GM12865 (cell line): ENCODE results near the gene URGCP.
"Not testable (repeated sequence)": the region's sequence is repeated elsewhere in the genome, so short reads cannot be mapped to it uniquely, and the experiment has no call there.

Experiments
- DNase-seq: peaks from one replicate; pipeline ENCODE4 v3.0.0; 2010; ENCODE audit warnings: low read depth
- H3K4me3 ChIP-seq: 2 replicates; pipeline ENCODE4 v1.5.1; 2011; ENCODE audit warnings: mild to moderate bottlenecking, low read depth, low read length, control low read depth
- TF ChIP-seq, protein P1 (sequence below): IDR thresholded peaks from 2 replicates; pipeline ENCODE4 v1.5.1; 2011; ENCODE audit warnings: low read length, control low read depth, low read depth, inconsistent platforms; ENCODE audit not compliant: insufficient read depth; ENCODE audit errors: missing control alignments

Gene URGCP

DNA sequence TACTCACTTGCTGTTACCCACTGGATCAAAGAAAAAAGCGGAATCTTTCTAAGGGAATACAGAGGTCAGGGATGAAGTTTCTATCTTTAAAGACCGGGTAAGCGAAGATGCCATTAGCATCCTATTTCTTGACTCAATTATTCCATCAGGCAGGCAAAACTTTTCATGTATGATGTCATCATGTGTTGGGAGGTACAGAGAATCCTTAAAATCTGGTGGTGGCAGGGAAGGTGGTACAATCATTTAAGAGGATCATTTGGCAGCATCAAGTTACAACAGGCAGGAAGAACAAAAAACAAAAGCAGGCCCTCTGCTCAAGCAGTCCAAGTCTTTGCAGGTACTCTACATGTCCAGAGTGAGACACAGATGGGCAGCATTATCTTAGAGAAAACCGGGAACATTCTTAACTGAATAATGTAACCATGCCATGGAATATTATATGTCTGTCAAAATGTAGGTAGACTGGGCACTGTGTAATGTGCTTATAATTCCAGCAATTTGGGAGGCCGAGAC lies 3.8 kb downstream of the URGCP start:
- TF ChIP-seq, protein P1, sequence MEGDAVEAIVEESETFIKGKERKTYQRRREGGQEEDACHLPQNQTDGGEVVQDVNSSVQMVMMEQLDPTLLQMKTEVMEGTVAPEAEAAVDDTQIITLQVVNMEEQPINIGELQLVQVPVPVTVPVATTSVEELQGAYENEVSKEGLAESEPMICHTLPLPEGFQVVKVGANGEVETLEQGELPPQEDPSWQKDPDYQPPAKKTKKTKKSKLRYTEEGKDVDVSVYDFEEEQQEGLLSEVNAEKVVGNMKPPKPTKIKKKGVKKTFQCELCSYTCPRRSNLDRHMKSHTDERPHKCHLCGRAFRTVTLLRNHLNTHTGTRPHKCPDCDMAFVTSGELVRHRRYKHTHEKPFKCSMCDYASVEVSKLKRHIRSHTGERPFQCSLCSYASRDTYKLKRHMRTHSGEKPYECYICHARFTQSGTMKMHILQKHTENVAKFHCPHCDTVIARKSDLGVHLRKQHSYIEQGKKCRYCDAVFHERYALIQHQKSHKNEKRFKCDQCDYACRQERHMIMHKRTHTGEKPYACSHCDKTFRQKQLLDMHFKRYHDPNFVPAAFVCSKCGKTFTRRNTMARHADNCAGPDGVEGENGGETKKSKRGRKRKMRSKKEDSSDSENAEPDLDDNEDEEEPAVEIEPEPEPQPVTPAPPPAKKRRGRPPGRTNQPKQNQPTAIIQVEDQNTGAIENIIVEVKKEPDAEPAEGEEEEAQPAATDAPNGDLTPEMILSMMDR, result no peak
- H3K4me3 ChIP-seq, result no peak overlapping the region
- DNase-seq, result no peak

DNA sequence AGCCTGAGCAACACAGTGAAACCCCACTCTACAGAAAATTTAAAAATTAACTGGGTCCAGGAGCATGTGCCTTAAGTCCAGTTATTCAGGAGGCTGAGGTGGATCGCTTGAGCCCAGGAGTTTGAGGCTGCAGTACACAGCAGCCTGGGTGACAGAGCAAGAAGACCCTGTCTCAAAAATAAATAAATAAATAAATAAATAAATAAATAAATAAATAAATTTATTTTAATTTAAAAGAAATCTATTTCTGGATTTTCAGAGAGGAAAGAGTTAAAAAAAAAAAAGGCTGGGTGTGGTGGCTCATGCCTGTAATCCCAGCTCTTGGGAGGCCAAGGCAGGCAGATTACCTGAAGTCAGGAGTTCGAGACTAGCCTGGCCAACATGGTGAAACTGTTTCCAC lies 7.8 kb downstream of the URGCP start:
- DNase-seq, H3K4me3 ChIP-seq: not testable (repeated sequence)

DNA sequence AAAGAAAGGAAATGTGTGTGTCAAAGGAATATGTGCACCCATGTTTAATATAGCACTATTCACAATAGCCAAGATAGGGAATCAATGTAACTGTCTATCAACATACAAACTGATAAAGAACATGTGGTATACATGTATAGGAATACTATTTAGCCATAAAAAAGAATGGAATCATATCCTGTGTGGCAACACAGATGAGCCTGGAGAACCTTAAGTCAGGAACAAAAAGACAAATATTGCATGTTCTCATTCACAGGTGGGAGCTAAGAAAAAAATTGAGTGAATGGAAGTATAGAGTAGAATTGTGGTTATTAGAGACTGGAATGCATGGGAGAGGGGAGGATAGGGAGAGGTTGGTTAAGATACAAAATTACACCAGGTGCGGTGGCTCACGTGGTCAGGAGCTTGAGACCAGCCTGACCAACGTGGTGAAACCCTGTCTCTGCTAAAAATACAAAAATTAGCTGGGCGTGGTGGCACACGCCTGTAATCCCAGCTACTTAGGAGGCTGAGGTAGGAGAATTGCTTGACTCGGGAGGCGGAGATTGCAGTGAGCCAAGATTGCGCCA lies 10.5 kb downstream of the URGCP start:
- no peak overlapping the region for H3K4me3 ChIP-seq
- TF ChIP-seq, protein P1, result no peak
- no peak for DNase-seq

DNA sequence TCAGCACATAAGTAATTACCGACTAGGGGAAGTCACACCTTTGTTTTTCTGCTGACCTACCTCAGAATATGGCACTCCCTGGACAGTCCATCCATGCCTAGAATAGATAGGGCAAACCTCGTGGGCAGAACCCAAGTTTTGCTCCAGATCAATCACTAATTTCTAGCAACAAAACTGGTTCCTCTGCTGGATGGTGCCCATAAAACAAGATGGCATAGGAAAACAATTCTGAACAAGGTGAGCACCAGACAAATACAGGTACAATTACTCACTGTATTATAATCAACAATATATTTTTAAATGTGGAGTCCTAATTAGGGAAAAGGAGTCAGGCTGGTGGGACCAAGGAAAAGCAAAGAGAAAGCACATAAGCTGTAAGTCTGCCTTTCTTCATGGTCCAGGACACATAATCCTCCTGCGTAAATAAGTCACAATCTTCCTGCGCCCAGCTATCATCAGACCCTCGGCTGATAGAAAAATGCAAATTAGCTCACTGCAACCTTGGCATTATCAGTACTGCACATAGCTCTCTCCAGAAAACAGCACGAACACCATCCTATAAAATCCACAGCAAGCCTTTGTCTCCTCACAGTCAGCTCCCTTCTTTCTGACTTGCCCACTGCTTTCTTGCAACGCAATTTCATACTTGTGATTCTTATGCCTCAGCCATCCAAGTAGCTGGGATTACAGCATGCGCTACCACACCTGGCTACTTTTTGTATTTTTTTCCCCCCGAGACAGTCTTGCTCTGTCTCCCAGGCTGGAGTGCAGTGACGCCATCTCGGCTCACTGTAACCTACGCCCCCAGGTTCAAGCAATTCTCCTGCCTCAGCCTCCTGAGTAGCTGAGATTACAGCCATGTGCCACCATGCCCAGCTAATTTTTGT lies 15.1 kb downstream of the URGCP start:
- H3K4me3 ChIP-seq, result no peak overlapping the region
- DNase-seq, result no peak
- TF ChIP-seq, protein P1, result no peak

DNA sequence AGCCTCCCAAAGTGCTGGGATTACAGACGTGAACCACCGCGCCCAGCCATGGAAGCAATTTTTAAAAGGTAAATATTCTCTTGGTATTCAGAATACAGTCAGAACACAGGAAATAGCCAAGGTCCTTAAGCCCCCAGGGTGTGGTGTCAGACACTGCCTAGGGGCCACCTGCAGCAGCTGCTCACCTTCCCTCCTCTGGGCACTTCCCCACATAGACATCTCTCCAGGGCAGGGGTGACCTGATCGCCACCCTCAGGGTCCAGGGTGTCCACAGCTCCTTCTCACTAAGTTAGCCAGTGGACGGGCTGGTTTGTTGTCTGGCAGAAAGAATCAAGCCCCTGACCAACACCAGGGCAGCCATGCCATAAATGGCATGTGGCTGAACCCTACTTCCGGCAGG lies 15.9 kb downstream of the URGCP start:
- H3K4me3 ChIP-seq, result no peak overlapping the region
- no peak for DNase-seq
- TF ChIP-seq, protein P1, result no peak

DNA sequence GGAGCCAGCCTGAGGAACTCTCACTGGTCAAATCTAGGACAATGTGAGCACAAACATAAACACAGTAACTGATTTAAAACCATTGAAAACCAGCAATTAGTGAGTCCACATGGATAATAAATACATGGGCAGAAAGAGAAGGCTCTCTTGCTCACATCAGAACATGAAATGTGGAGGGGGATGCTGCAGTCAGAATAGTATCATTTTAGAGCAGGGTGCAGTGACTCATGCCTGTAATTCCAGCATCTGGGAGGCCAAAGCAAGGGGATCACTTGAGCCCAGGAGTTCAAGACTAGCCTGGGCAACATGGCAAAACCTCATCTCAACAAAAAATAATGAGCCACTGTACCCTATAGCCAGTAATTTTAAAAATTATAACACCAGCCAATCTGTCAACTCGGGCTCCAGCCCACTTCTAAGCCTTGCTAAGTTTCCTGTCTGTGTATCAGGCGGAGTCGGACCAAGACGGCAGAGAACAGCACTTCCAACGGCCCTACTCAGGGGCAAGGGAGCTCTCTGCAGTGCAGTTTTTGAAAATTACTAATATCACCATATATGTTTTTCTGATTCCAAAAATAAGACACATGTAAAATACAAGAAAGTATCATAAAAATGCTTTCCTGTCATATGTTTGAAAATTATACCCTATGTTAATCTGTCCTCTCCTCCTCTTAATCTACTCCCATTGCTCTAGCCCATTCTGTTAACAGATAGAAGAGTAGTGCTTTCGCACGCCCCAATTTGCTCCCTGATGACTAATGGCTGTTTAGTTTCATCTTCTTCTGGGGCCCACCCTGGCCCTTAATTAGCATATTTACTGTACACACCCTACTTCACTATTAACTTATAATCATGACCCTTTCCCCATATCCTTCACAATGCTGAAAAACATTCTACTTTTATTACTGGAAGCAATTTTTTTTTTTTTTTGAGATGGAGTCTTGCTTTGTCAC lies 17.1 kb downstream of the URGCP start:
- H3K4me3 ChIP-seq, result no peak overlapping the region
- TF ChIP-seq, protein P1, result no peak
- no peak for DNase-seq

DNA sequence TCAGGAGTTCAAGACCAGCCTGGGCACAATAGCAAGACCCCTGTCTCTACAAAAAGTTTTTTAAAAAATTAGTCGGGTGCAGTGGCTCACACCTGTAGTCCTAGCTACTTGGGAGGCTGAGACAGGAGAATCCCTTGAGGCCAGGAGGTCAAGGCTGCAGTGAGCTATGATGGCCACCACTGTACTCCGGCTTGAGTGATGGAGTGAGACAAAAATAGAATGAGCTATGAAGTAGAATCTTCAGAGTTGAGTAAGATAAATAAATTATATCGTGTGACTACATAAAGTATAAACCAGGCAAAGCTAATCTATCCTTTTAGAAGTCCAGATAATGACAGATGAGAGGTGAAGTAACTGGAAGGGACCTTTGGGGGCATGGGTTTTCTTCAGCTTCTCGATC lies 21.8 kb downstream of the URGCP start:
- DNase-seq, result no peak
- no peak overlapping the region for H3K4me3 ChIP-seq
- TF ChIP-seq, protein P1, result no peak
